H1 (cell line): Measurements from ENCODE around the gene MYL9. TPM values are rescaled to one million over a fixed set of nuclear protein-coding genes. Genes with fewer than 3 reads are reported as not detected.

Experiments used
- BACH1 ChIP-seq: IDR thresholded peaks from 2 replicates; pipeline ENCODE4 v1.6.1; 2012; ENCODE audit warnings: low read length, improper control_type of control experiment
- GABPA ChIP-seq: IDR thresholded peaks from 2 replicates; pipeline ENCODE4 v1.6.1; 2011; ENCODE audit warnings: mild to moderate bottlenecking, low read length, moderate library complexity, borderline replicate concordance; ENCODE audit not compliant: insufficient read depth
- HDAC6 ChIP-seq: IDR thresholded peaks from one replicate; pipeline ENCODE4 v1.7.1; 2012; ENCODE audit warnings: low read depth, mild to moderate bottlenecking, inconsistent platforms, low read length, moderate library complexity
- MAX ChIP-seq: IDR thresholded peaks from 2 replicates; pipeline ENCODE4 v1.6.1; 2012; ENCODE audit warnings: inconsistent platforms
- POLR2A ChIP-seq, 2 experiments: IDR thresholded peaks; 1 replicate in 1 of 2; 2 replicates in 1 of 2; pipeline ENCODE4 v1.6.1; 2011; ENCODE audit warnings: low read depth in 2 of 2, low read length in 2 of 2, mild to moderate bottlenecking in 2 of 2; ENCODE audit errors: control extremely low read depth in 1 of 2
- RBBP5 ChIP-seq: IDR thresholded peaks from 2 replicates; pipeline ENCODE4 v1.7.1; 2012; ENCODE audit warnings: low read depth, mild to moderate bottlenecking, inconsistent platforms, low read length, moderate library complexity, borderline replicate concordance
- SAP30 ChIP-seq: fragments of 300-600 bp; sonication (generic); IDR thresholded peaks from 2 replicates; pipeline ENCODE4 v1.7.1; 2012; ENCODE audit warnings: low read length, moderate library complexity, mild to moderate bottlenecking, inconsistent platforms; ENCODE audit not compliant: insufficient read depth, insufficient replicate concordance
- polyA plus RNA-seq, 7 experiments: library from polyadenylated mRNA; depleted of rRNA in 3 of 7; stranded (reverse) in 5 of 7; unstranded in 2 of 7; fragments of >200 nt in 5 of 7; fragments of 200-250 nt in 2 of 7; gene quantifications; 1 replicate in 5 of 7; 2 replicates in 1 of 7; 4 replicates in 1 of 7; pipeline versions ENCODE4 v1.2.1 to v1.2.3, GENCODE V29; 2011 to 2013; ENCODE audit warnings: missing spikeins in 2 of 7, mixed read lengths in 2 of 7
- total RNA-seq: library from RNA; stranded (reverse); fragmentation: NEBNext Ultra II Directional; extraction: Animal tissue kit (Norgen Biotek cat#: 25700); gene quantifications from 2 replicates; pipeline ENCODE4 v1.2.1, GENCODE V29; 2021
- TF ChIP-seq, protein P1 (sequence below): fragments of 300-600 bp; sonication (generic); IDR thresholded peaks from 2 replicates; pipeline ENCODE4 v1.7.1; 2012; ENCODE audit warnings: low read length, moderate library complexity, mild to moderate bottlenecking, inconsistent platforms; ENCODE audit not compliant: insufficient replicate concordance
- TF ChIP-seq, protein P2 (sequence below): IDR thresholded peaks from 2 replicates; pipeline ENCODE4 v1.6.1; 2012; ENCODE audit warnings: inconsistent platforms

The MYL9 gene
- total and polyA plus RNA-seq, 2 of the 8 experiments (the other 6 are each of a cell fraction or from before 2014, with no cell fraction given) = 26.8 to 193 TPM

DNA sequence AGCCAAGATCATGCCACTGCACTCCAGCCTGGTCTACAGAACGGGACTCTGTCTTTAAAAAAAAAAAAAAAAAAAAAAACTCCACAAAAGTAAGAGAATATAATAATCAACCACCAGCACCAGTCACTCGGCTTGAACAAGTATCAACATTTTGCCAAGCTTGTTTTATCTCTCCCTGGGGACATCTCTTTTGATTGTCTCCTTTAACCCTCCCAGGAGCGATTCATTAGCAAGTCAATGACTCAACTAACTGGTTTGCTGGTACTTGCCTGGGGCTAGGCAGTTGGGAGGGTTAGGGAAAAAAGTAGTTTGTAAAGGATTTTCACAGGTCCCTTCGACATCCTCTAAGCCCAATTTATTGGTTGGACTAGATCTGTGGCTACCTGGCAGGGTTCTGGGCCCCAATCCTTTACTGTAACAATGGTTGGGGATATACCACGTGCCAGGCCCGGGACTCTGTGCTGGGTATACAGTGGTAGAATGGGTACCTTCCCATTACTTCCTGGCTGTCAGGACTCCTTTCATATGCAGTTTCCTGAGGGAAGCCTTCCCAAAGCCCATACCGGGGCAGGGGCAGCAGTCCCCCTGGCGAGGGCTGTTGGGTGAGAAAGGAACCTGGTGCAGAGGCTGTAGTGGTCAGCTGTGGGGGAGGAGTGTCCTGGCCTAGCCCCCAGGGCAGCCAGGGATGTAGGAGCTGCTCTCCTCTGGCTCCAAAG lies 44.2 kb downstream of the MYL9 start (continued):
- TF ChIP-seq, protein P1, sequence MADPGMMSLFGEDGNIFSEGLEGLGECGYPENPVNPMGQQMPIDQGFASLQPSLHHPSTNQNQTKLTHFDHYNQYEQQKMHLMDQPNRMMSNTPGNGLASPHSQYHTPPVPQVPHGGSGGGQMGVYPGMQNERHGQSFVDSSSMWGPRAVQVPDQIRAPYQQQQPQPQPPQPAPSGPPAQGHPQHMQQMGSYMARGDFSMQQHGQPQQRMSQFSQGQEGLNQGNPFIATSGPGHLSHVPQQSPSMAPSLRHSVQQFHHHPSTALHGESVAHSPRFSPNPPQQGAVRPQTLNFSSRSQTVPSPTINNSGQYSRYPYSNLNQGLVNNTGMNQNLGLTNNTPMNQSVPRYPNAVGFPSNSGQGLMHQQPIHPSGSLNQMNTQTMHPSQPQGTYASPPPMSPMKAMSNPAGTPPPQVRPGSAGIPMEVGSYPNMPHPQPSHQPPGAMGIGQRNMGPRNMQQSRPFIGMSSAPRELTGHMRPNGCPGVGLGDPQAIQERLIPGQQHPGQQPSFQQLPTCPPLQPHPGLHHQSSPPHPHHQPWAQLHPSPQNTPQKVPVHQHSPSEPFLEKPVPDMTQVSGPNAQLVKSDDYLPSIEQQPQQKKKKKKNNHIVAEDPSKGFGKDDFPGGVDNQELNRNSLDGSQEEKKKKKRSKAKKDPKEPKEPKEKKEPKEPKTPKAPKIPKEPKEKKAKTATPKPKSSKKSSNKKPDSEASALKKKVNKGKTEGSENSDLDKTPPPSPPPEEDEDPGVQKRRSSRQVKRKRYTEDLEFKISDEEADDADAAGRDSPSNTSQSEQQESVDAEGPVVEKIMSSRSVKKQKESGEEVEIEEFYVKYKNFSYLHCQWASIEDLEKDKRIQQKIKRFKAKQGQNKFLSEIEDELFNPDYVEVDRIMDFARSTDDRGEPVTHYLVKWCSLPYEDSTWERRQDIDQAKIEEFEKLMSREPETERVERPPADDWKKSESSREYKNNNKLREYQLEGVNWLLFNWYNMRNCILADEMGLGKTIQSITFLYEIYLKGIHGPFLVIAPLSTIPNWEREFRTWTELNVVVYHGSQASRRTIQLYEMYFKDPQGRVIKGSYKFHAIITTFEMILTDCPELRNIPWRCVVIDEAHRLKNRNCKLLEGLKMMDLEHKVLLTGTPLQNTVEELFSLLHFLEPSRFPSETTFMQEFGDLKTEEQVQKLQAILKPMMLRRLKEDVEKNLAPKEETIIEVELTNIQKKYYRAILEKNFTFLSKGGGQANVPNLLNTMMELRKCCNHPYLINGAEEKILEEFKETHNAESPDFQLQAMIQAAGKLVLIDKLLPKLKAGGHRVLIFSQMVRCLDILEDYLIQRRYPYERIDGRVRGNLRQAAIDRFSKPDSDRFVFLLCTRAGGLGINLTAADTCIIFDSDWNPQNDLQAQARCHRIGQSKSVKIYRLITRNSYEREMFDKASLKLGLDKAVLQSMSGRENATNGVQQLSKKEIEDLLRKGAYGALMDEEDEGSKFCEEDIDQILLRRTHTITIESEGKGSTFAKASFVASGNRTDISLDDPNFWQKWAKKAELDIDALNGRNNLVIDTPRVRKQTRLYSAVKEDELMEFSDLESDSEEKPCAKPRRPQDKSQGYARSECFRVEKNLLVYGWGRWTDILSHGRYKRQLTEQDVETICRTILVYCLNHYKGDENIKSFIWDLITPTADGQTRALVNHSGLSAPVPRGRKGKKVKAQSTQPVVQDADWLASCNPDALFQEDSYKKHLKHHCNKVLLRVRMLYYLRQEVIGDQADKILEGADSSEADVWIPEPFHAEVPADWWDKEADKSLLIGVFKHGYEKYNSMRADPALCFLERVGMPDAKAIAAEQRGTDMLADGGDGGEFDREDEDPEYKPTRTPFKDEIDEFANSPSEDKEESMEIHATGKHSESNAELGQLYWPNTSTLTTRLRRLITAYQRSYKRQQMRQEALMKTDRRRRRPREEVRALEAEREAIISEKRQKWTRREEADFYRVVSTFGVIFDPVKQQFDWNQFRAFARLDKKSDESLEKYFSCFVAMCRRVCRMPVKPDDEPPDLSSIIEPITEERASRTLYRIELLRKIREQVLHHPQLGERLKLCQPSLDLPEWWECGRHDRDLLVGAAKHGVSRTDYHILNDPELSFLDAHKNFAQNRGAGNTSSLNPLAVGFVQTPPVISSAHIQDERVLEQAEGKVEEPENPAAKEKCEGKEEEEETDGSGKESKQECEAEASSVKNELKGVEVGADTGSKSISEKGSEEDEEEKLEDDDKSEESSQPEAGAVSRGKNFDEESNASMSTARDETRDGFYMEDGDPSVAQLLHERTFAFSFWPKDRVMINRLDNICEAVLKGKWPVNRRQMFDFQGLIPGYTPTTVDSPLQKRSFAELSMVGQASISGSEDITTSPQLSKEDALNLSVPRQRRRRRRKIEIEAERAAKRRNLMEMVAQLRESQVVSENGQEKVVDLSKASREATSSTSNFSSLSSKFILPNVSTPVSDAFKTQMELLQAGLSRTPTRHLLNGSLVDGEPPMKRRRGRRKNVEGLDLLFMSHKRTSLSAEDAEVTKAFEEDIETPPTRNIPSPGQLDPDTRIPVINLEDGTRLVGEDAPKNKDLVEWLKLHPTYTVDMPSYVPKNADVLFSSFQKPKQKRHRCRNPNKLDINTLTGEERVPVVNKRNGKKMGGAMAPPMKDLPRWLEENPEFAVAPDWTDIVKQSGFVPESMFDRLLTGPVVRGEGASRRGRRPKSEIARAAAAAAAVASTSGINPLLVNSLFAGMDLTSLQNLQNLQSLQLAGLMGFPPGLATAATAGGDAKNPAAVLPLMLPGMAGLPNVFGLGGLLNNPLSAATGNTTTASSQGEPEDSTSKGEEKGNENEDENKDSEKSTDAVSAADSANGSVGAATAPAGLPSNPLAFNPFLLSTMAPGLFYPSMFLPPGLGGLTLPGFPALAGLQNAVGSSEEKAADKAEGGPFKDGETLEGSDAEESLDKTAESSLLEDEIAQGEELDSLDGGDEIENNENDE = peak; percentile 71
- TF ChIP-seq GABPA (no peak), POLR2A (IDR thresholded peaks at IDR 0.05; ENCODE audit: control extremely low read depth in 1 of 2, low read depth in 2 of 2, low read length in 2 of 2) (peak in 1 of 2 experiments; percentile 17; a peak in 1 of 3 replicates), BACH1 (no peak), MAX (peak; percentile 87), RBBP5 (peak; percentile 93; the same call in 1 of the 2 replicates), HDAC6 (no peak), SAP30 (peak; percentile 76)
- TF ChIP-seq, protein P2, sequence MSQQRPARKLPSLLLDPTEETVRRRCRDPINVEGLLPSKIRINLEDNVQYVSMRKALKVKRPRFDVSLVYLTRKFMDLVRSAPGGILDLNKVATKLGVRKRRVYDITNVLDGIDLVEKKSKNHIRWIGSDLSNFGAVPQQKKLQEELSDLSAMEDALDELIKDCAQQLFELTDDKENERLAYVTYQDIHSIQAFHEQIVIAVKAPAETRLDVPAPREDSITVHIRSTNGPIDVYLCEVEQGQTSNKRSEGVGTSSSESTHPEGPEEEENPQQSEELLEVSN = peak; percentile 27
